Activated T-cell treated with anti-CD3 and anti-CD28 coated beads, Interleukin-2, amount 50 U/mL, for 4 hours (primary cell): Measurements from ENCODE around the gene CTSO. TPM values are rescaled to one million over a fixed set of nuclear protein-coding genes. Genes with fewer than 3 reads are reported as not detected.
"Not testable (repeated sequence)": the region's sequence is repeated elsewhere in the genome, so short reads cannot be mapped to it uniquely, and the experiment has no call there.

Experiments used
- ATAC-seq, 2 donors: fragments of 200-7000 bp; cut with Tn5 transposase; one replicate each; pipeline ENCODE4 v1.10.0; 2021
- DNase-seq: peaks from one replicate; pipeline ENCODE4 v3.0.0-alpha.2; 2020
- H3K27me3 Mint-ChIP-seq: one replicate; pipeline ENCODE4 v1.8.0; 2021; ENCODE audit warnings: low read depth, mixed read lengths
- H3K36me3 Mint-ChIP-seq: one replicate; pipeline ENCODE4 v1.8.0; 2022; ENCODE audit warnings: mixed read lengths; ENCODE audit not compliant: insufficient read depth
- H3K4me1 Mint-ChIP-seq: one replicate; pipeline ENCODE4 v1.8.0; 2021; ENCODE audit warnings: low read depth, mixed read lengths
- H3K4me3 Mint-ChIP-seq: one replicate; pipeline ENCODE4 v1.8.0; 2021; ENCODE audit warnings: mild to moderate bottlenecking, moderate library complexity, mixed read lengths
- H3K9me3 Mint-ChIP-seq: one replicate; pipeline ENCODE4 v1.8.0; 2021; ENCODE audit warnings: mixed read lengths
- total RNA-seq, 3 donors: library from RNA; stranded (reverse); gene quantifications; one replicate each; pipeline ENCODE4 v1.2.1, GENCODE V29; 2021

CTSO gene
- total RNA-seq, 3 donors from 2014 or later: 1.1 to 2.0 (median 1.3) TPM

DNA sequence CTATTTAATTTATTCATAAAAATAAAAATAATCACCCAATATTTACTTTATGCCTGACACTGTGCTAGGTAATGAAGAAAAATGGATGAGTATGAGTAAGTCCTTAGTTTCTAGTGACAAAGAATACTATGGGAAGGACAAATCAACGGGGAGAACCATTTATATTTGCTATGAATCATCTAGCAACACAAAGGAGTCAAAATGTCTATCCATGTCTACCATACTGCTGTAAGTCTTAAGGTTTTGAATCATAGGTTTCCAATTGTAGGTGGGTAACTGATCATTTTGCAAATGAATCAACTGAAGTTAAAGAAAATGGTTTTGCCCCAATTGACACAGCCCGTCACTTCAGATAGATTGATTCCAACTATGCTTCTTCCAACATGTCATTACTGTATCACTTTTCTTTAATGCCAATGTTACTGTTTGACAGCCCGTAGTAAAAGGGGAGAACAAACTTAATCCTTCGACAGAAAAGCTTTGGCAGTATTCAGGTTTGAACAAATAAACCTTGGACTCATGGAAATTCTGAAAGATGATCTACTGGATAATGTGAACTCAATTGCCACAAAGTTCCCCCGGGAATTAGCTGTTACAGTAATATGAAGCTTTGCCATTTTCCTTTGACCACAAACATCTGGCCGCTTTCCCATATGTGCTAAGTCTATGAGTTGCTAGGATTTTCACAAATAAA is 47.0 kb downstream of the CTSO start:
- no peaks in the 10 kb centered on the region for H3K4me1 Mint-ChIP-seq
- no peak for DNase-seq
- H3K36me3 Mint-ChIP-seq: no peaks in the 10 kb centered on the region
- ATAC-seq: no peak
- no peaks in the 10 kb centered on the region for H3K9me3 Mint-ChIP-seq
- no peak overlapping the region for H3K4me3 Mint-ChIP-seq
- H3K27me3 Mint-ChIP-seq: peaks cover 2% of the 10 kb centered on the region

DNA sequence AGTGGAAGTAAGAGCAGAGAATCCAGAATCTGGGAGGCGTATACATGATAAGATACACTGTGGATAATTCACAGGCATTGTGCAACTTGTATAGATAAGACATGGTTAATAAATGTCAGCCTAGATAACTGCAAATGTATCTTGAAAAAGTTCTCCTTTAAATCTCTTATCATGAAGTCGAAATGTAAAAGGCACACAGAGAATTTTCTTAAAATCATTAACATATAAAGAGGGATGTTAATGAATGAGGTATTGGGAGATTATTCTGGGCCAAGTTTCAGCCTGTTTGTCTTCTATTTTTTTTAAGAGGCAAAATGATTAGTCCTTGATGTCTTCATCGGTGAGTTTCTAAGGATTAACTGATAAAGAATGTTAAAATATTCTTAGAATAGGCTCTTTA is 49.3 kb downstream of the CTSO start:
- Mint-ChIP-seq H3K27me3 (peaks cover 5% of the 10 kb centered on the region), H3K4me3 (no peak overlapping the region)
- DNase-seq: no peak

DNA sequence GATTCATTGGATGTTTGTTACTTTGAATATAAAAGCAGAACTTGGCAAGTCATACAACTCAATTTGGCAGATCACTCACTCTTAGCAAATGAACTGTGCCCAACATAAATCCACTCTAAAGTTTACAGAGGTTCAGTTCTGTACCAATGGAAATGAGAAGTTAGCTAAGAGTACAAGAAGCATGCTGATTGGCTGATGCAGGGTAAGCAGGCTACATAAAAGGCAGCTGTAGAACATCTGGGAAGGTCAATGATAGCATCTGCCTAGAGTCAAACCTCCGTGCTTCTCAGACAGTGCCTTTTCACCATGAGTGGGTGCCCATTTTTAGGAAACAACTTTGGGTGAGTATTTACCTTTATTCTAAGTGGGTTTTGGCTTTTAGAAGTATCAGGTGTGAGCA is 50.2 kb downstream of the CTSO start, which contains the start of gene TDO2:
TSS of gene TDO2 (plus strand) at position 244 of the 400 bp plus-strand sequence. CDS start at position 307, 63 bp downstream.
- no peaks in the 10 kb centered on the region for H3K36me3 Mint-ChIP-seq
- no peak within 1 kb of the TSS for H3K4me3 Mint-ChIP-seq
- no peaks in the 10 kb centered on the region for H3K9me3 Mint-ChIP-seq
- H3K4me1 Mint-ChIP-seq: no peaks in the 10 kb centered on the region
- no peak for ATAC-seq
- H3K27me3 Mint-ChIP-seq: peaks cover 5% of the 10 kb centered on the region
- no peak for DNase-seq

More for the DNA sequence above, 49.3 kb downstream of the CTSO start:
- H3K4me1 Mint-ChIP-seq: no peaks in the 10 kb centered on the region
- H3K9me3 Mint-ChIP-seq: no peaks in the 10 kb centered on the region
- ATAC-seq: no peak
- no peaks in the 10 kb centered on the region for H3K36me3 Mint-ChIP-seq

- ATAC-seq (no peak), DNase-seq (no peak)
- Mint-ChIP-seq H3K27me3 (peaks cover 3% of the 10 kb centered on the region), H3K4me3 (no peak overlapping the region), H3K36me3 (no peaks in the 10 kb centered on the region), H3K9me3 (no peaks in the 10 kb centered on the region), H3K4me1 (no peaks in the 10 kb centered on the region)
Observed at GRCh38 chr4:155901013-155901412, 52.7 kb downstream of the CTSO start.

- no peaks in the 10 kb centered on the region for H3K4me1 Mint-ChIP-seq
- H3K36me3 Mint-ChIP-seq: no peaks in the 10 kb centered on the region
- peaks cover 3% of the 10 kb centered on the region for H3K27me3 Mint-ChIP-seq
- no peak for ATAC-seq
- no peak for DNase-seq
- H3K9me3 Mint-ChIP-seq: peaks cover 3% of the 10 kb centered on the region
- H3K4me3 Mint-ChIP-seq: no peak overlapping the region
Observed at GRCh38 chr4:155900381-155900780, 53.3 kb downstream of the CTSO start.

DNA sequence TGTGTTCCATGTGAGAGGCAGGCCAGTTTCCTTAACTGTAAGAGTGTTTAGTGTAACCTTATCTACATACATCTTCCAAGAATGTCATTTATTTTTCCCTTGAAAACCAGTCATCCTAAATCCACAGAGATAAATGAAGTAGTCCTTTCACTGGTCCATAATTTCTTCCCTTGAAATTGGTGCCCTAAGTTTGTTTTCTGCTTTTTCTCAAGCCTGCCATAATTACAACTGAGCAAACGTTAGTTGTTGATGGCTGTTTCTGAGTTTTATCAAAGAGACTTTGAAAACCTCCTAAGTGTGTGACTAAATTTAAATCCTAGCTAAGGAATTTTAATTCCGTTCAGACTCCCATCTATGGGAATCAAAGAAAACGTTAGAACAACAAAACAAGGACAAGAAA is 53.8 kb downstream of the CTSO start:
- no peak for ATAC-seq
- Mint-ChIP-seq H3K9me3 (peaks cover 5% of the 10 kb centered on the region), H3K36me3 (no peaks in the 10 kb centered on the region), H3K27me3 (peaks cover 3% of the 10 kb centered on the region), H3K4me3 (no peak overlapping the region), H3K4me1 (no peaks in the 10 kb centered on the region)
- DNase-seq: no peak

GRCh38 chr4:155898371-155898770 is 55.3 kb downstream of the CTSO start:
- DNase-seq, H3K36me3 Mint-ChIP-seq, H3K4me1 Mint-ChIP-seq, ATAC-seq, H3K4me3 Mint-ChIP-seq, H3K9me3 Mint-ChIP-seq, H3K27me3 Mint-ChIP-seq: not testable (repeated sequence)

- no peak for DNase-seq
- Mint-ChIP-seq H3K4me1 (no peaks in the 10 kb centered on the region), H3K9me3 (peaks cover 5% of the 10 kb centered on the region), H3K27me3 (peaks cover 8% of the 10 kb centered on the region), H3K36me3 (no peaks in the 10 kb centered on the region), H3K4me3 (no peak overlapping the region)
- no peak for ATAC-seq
Observed at GRCh38 chr4:155891058-155891457, 62.6 kb downstream of the CTSO start.

- peaks cover 8% of the 10 kb centered on the region for H3K27me3 Mint-ChIP-seq
- no peak for ATAC-seq
- H3K4me1 Mint-ChIP-seq: no peaks in the 10 kb centered on the region
- H3K36me3 Mint-ChIP-seq: no peaks in the 10 kb centered on the region
- H3K9me3 Mint-ChIP-seq: no peaks in the 10 kb centered on the region
- DNase-seq: no peak
- no peak overlapping the region for H3K4me3 Mint-ChIP-seq
Observed at GRCh38 chr4:155889946-155890345, 63.7 kb downstream of the CTSO start.

GRCh38 chr4:155889031-155889793 is 64.5 kb downstream of the CTSO start:
- H3K4me1 Mint-ChIP-seq: no peaks in the 10 kb centered on the region
- H3K4me3 Mint-ChIP-seq: no peak overlapping the region
- no peak for ATAC-seq
- H3K27me3 Mint-ChIP-seq: peaks cover 8% of the 10 kb centered on the region
- DNase-seq: no peak
- no peaks in the 10 kb centered on the region for H3K36me3 Mint-ChIP-seq
- H3K9me3 Mint-ChIP-seq: no peaks in the 10 kb centered on the region

GRCh38 chr4:155887847-155888570 is 65.7 kb downstream of the CTSO start:
- H3K4me1 Mint-ChIP-seq: no peaks in the 10 kb centered on the region
- DNase-seq: no peak
- H3K9me3 Mint-ChIP-seq: no peaks in the 10 kb centered on the region
- H3K27me3 Mint-ChIP-seq: peaks cover 6% of the 10 kb centered on the region
- no peaks in the 10 kb centered on the region for H3K36me3 Mint-ChIP-seq
- no peak for ATAC-seq
- no peak overlapping the region for H3K4me3 Mint-ChIP-seq

- no peak for ATAC-seq
- no peak for DNase-seq
- Mint-ChIP-seq H3K4me3 (no peak overlapping the region), H3K4me1 (no peaks in the 10 kb centered on the region), H3K27me3 (peaks cover 4% of the 10 kb centered on the region), H3K9me3 (no peaks in the 10 kb centered on the region), H3K36me3 (no peaks in the 10 kb centered on the region)
Observed at GRCh38 chr4:155887045-155887444, 66.6 kb downstream of the CTSO start.

- no peaks in the 10 kb centered on the region for H3K9me3 Mint-ChIP-seq
- DNase-seq (no peak), ATAC-seq (no peak)
- H3K27me3 Mint-ChIP-seq: peaks cover 2% of the 10 kb centered on the region
- H3K36me3 Mint-ChIP-seq: no peaks in the 10 kb centered on the region
- no peak overlapping the region for H3K4me3 Mint-ChIP-seq
- no peaks in the 10 kb centered on the region for H3K4me1 Mint-ChIP-seq
Observed at GRCh38 chr4:155885666-155886065, 68.0 kb downstream of the CTSO start.

- ATAC-seq (no peak), DNase-seq (no peak)
- Mint-ChIP-seq H3K36me3 (no peaks in the 10 kb centered on the region), H3K4me3 (no peak overlapping the region), H3K4me1 (no peaks in the 10 kb centered on the region), H3K9me3 (no peaks in the 10 kb centered on the region), H3K27me3 (no peaks in the 10 kb centered on the region)
Observed at GRCh38 chr4:155883895-155884294, 69.8 kb downstream of the CTSO start.
